Nasal cavity respiratory epithelium epithelial cell of viscerocranial mucosa (primary cell): Measurements from ENCODE around the gene RXFP4. TPM values are rescaled to one million over a fixed set of nuclear protein-coding genes. Genes with fewer than 3 reads are reported as not detected.

Experiments used
- total RNA-seq: library from RNA; depleted of rRNA; stranded (reverse); fragments of >200 nt; gene quantifications from 2 replicates; pipeline ENCODE4 v1.2.3, GENCODE V29; 2014

RXFP4 gene
- not detected in 2 replicates for total RNA-seq

GRCh38 chr1:155940993-155941844 is at the start of gene RXFP4:
TSS of gene RXFP4 (plus strand) at chr1:155941638. CDS start at chr1:155941710, 72 bp downstream.

GRCh38 chr1:155911156-155912055 is 30.0 kb upstream of the RXFP4 start, which contains the start of gene RIT1:
TSS of gene RIT1 (minus strand) at chr1:155911349. CDS start at chr1:155910761, 588 bp downstream.

GRCh38 chr1:155934097-155934935 is 7.1 kb upstream of the RXFP4 start, which contains the start of gene KHDC4:
TSS of gene KHDC4 (minus strand) at chr1:155934413. CDS start at chr1:155934373, 40 bp downstream.

GRCh38 chr1:155978325-155978972 is 37.0 kb downstream of the RXFP4 start, which contains the start of gene ARHGEF2:
TSS of gene ARHGEF2 (minus strand) at chr1:155978547. CDS start at chr1:155978427, 120 bp downstream.

Other genes with a start within 250 kb of the RXFP4 start
- 22.9 and 31.3 TPM in 2 replicates for gene GON4L, start 84.4 kb upstream of the RXFP4 start, total RNA-seq
- gene SYT11, start 82.1 kb upstream of the RXFP4 start, total RNA-seq: 0.34 and 0.36 TPM in 2 replicates
- gene RIT1, start 30.3 kb upstream of the RXFP4 start, total RNA-seq: 37.9 and 54.8 TPM in 2 replicates
- gene KHDC4, start 7.2 kb upstream of the RXFP4 start, total RNA-seq: 28.4 and 34.4 TPM in 2 replicates
- 131 and 138 TPM in 2 replicates for gene ARHGEF2, start 36.9 kb downstream of the RXFP4 start, total RNA-seq
- gene SSR2, start 79.3 kb downstream of the RXFP4 start, total RNA-seq: 168 and 426 TPM in 2 replicates
- gene UBQLN4, start 112.2 kb downstream of the RXFP4 start, total RNA-seq: 18.5 and 26.7 TPM in 2 replicates
- 60.7 and 67.3 TPM in 2 replicates for gene LAMTOR2, start 113.1 kb downstream of the RXFP4 start, total RNA-seq
- 46.8 and 48.7 TPM in 2 replicates for gene RAB25, start 119.5 kb downstream of the RXFP4 start, total RNA-seq
- 1.7 and 6.0 TPM in 2 replicates for gene MEX3A, start 140.8 kb downstream of the RXFP4 start, total RNA-seq
- gene LMNA, start 173.1 kb downstream of the RXFP4 start, total RNA-seq: 455 and 618 TPM in 2 replicates
- gene SEMA4A, start 211.9 kb downstream of the RXFP4 start, total RNA-seq: 3.8 and 11.9 TPM in 2 replicates